Activated T-cell treated with anti-CD3 and anti-CD28 coated beads for 48 hours (primary cell): ENCODE measurements around the gene DYNC1LI2.
"Not testable (repeated sequence)": the region's sequence is repeated elsewhere in the genome, so short reads cannot be mapped to it uniquely, and the experiment has no call there.

Experiments used
- DNase-seq: peaks from one replicate; pipeline ENCODE4 v3.0.0-alpha.2; 2020; ENCODE audit warnings: low read depth

The DYNC1LI2 gene

GRCh38 chr16:66696669-66697630 lies 54.5 kb downstream of the DYNC1LI2 start, which contains the start of gene CMTM4:
Gene CMTM4, minus strand, starts transcription at chr16:66696743. Its CDS starts 218 bp downstream, at chr16:66696525.
- peak; percentile 80 for DNase-seq

- DNase-seq = no peak
Measured at GRCh38 chr16:66695935-66696668, 55.3 kb downstream of the DYNC1LI2 start.

DNA sequence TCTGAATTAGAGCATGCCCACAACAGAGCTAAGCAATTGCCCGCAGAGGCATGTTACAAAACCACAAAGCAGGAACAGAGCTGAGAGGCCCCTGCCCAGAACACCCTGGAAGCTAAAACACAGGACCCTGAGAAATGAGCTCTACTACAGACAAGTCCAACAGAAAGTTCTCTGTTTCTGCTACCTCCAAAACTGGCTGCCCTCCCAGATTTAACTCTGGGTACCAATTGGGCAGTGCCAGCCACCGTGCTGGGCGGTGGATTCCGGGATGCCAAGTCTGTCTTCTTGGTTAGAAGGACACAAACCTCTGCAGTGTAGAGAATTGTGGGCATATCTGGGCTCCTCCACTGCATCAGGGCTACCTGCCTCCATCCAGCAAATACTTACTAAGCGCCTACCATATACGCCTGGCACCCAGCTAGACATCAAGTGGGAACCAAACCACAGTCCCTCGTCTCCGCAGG lies 55.9 kb downstream of the DYNC1LI2 start:
- no peak for DNase-seq

- no peak for DNase-seq
Measured at GRCh38 chr16:66693149-66693548, 58.3 kb downstream of the DYNC1LI2 start.

- no peak for DNase-seq
Measured at GRCh38 chr16:66692341-66692740, 59.1 kb downstream of the DYNC1LI2 start.

GRCh38 chr16:66691234-66691633 lies 60.2 kb downstream of the DYNC1LI2 start:
- DNase-seq = no peak

DNA sequence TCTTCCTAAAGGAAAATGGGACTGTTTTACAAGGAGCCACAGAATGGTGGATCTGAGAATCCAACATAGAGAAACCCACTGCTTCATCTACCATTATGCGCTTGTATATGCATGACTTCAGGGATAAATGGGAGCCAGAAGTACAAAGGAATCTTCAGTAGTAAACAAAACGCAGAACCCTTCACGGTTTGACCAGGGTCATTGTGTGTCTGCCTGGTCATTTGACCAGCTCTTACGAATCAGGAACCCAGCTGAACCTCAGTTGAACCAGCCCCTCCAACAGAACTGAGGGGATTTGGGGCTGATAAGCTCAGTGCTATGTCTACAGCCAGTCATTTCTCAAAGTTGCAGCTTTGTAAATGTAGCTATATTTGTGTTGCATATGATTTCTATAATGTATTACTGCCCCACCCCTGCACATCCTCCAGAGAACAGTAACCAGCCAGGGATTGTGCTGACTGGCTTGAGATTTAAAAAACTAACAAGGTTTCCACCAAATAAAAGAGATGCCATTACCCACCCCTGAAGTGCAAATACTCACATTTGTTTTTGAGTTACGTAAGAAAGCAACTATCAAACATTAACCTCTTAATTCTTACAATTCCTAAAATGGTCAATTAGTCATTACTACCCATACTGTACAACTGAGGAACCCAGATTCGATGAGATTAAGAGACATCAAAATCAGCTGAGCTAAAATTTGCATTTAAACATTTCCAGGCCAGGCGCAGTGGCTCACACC lies 61.1 kb downstream of the DYNC1LI2 start:
- DNase-seq = no peak

DNA sequence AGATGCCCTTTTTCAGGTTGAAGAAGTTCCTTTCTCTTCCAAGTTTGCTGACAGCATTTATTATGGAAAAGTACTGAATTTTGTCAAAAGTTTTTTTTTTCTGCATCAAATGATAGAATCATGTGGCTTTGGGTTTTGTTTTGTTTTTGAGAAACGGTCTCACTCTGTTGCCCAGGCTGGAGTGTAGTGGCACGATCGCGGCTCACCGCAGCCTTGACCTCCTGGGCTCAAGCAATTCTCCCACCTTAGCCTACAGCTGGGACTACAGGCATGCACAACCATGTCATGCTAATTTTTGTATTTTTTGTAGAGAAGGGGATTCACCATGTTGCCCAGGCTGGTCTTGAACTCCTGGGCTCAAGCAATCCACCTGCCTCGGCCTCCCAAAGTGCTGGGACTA lies 62.1 kb downstream of the DYNC1LI2 start:
- no peak for DNase-seq

GRCh38 chr16:66687906-66688625 lies 63.3 kb downstream of the DYNC1LI2 start:
- no peak for DNase-seq

GRCh38 chr16:66685501-66686115 lies 65.8 kb downstream of the DYNC1LI2 start:
- not testable (repeated sequence) for DNase-seq

DNA sequence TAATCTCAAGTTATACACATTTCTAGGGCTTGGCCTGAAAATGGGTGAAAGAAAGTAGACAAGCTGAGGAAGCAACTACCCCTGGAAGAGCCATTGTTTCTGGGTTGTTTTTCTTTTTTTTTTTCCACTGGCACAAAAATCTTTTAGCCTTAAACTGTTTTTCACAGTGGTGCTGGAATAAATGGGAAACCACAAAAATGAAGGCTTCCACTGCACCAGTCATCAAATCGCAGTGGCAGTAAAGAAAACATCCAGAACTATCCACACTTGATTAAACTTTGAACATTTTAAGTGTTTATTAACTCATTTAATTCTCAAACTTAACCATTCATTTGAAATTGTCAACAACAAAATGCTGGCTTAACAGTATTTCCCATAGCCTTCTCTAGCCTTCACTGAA lies 69.1 kb downstream of the DYNC1LI2 start:
- DNase-seq = no peak

DNA sequence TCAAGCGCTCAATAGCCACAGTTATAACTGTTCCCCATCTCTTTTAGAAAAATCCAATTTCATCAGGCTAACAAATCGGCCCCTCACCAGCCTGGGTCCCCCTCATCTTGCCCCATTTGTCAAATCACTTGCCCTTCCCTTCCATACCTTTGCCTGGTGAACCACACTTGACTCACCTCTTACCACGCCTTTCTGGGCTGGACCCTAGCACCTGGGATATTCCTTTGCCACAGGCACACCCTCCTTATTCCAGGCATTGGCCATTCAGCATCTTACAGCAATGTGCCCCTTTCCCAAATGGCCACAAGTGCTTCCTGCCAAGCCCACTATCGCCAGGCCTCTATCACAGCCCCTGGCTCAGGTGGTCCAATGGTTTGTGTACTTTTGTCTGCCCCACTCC lies 69.7 kb downstream of the DYNC1LI2 start:
- no peak for DNase-seq

- DNase-seq = no peak
Measured at GRCh38 chr16:66678337-66678736, 73.1 kb downstream of the DYNC1LI2 start.

GRCh38 chr16:66677836-66678235 lies 73.6 kb downstream of the DYNC1LI2 start:
- no peak for DNase-seq

DNA sequence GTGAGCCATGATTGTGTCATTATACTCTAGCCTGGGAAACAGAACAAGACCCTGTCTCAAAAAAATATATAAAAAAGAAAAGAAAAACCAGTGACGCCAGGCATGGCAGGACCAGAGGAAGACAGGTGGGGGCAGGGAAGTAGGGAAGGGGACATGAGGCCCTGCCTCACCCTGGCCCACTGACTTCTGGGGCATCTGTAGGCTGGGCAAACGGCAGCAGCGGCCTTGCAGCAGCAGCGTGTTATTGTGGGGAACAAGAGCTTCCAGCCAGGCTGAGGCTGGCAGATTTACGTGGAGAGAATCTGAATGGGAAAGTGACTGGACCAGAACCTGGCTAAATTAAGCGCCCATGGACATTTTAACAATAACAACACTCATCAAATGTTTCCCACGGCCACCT lies 74.2 kb downstream of the DYNC1LI2 start:
- DNase-seq = no peak

DNA sequence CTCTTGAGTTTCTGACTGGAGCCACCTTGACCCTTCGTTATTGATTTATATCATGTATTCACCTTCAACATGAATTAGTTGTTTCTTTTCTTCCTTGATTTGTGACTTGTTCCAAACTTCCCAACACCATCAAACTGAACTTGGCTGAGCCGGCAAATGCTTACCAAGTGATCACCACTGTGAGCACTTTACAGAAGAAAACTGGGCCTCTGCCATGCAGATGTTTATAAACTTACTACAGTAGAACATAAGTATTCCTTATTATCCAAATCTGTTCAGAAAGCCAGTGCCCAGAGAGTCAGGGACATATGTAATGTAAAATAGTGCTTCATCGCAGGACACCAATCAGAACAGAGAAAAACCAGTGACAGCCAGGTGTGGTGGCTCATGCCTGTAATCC lies 74.8 kb downstream of the DYNC1LI2 start:
- DNase-seq = no peak

- DNase-seq = no peak
Measured at GRCh38 chr16:66673691-66674090, 77.7 kb downstream of the DYNC1LI2 start.
